WERI-Rb-1 (cell line): ENCODE measurements around the gene KRTAP5-7.
"Not testable (repeated sequence)": the region's sequence is repeated elsewhere in the genome, so short reads cannot be mapped to it uniquely, and the experiment has no call there.

Experiments used
- DNase-seq: peaks from one replicate; pipeline ENCODE4 v3.0.0-alpha.2; 2020
- H3K27ac ChIP-seq: fragments of 250-450 bp; sonication (Bioruptor Pico); 2 replicates; pipeline ENCODE4 v1.5.1; 2020; ENCODE audit warnings: mild to moderate bottlenecking, moderate library complexity
- H3K27me3 ChIP-seq: fragments of 250-450 bp; sonication (Bioruptor Pico); 2 replicates; pipeline ENCODE4 v1.5.1; 2021; ENCODE audit warnings: mild to moderate bottlenecking, low read depth, moderate library complexity; ENCODE audit not compliant: insufficient read depth, severe bottlenecking
- H3K36me3 ChIP-seq: fragments of 250-450 bp; sonication (Bioruptor Pico); 2 replicates; pipeline ENCODE4 v1.5.1; 2020; ENCODE audit warnings: mild to moderate bottlenecking, moderate library complexity
- H3K4me3 ChIP-seq: 2 replicates; pipeline ENCODE4 v1.5.1; 2011; ENCODE audit warnings: low read depth, mild to moderate bottlenecking, control low read depth, low read length
- H3K9me3 ChIP-seq: fragments of 250-450 bp; sonication (Bioruptor Pico); 2 replicates; pipeline ENCODE4 v1.5.1; 2021; ENCODE audit warnings: mild to moderate bottlenecking, moderate library complexity; ENCODE audit not compliant: severe bottlenecking
- CTCF ChIP-seq: IDR thresholded peaks from 2 replicates; pipeline ENCODE4 v1.5.1; 2011; ENCODE audit warnings: low read depth, mild to moderate bottlenecking, control low read depth, inconsistent platforms, low read length

KRTAP5-7 gene

GRCh38 chr11:71538666-71538990, 11.6 kb downstream of the KRTAP5-7 start:
- Histone ChIP-seq H3K27me3 (no peaks in the 10 kb centered on the region), H3K4me3 (no peak overlapping the region), H3K27ac (no peak overlapping the region), H3K9me3 (no peaks in the 10 kb centered on the region), H3K36me3 (no peaks in the 10 kb centered on the region)
- TF ChIP-seq CTCF = no peak
- DNase-seq = no peak

- DNase-seq = no peak
- no peak for TF ChIP-seq CTCF
- Histone ChIP-seq H3K27me3 (no peaks in the 10 kb centered on the region), H3K27ac (no peak overlapping the region), H3K36me3 (no peaks in the 10 kb centered on the region), H3K9me3 (no peaks in the 10 kb centered on the region), H3K4me3 (no peak overlapping the region)
Observed at GRCh38 chr11:71539017-71539416, 11.9 kb downstream of the KRTAP5-7 start.

- H3K4me3 ChIP-seq, H3K36me3 ChIP-seq, H3K27ac ChIP-seq, DNase-seq, H3K9me3 ChIP-seq, H3K27me3 ChIP-seq: not testable (repeated sequence)
Observed at GRCh38 chr11:71539971-71540370, 12.9 kb downstream of the KRTAP5-7 start.

- H3K36me3 ChIP-seq, H3K27ac ChIP-seq, H3K9me3 ChIP-seq, DNase-seq, H3K4me3 ChIP-seq, H3K27me3 ChIP-seq: not testable (repeated sequence)
Observed at GRCh38 chr11:71540521-71541304, 13.6 kb downstream of the KRTAP5-7 start.

- H3K27me3 ChIP-seq = no peaks in the 10 kb centered on the region
- no peak overlapping the region for H3K27ac ChIP-seq
- no peaks in the 10 kb centered on the region for H3K9me3 ChIP-seq
- no peak for DNase-seq
- no peak overlapping the region for H3K4me3 ChIP-seq
- TF ChIP-seq CTCF = no peak
- H3K36me3 ChIP-seq = no peaks in the 10 kb centered on the region
Observed at GRCh38 chr11:71542382-71542781, 15.3 kb downstream of the KRTAP5-7 start.

GRCh38 chr11:71542879-71543777, 16.1 kb downstream of the KRTAP5-7 start:
- H3K27me3 ChIP-seq = no peaks in the 10 kb centered on the region
- no peak overlapping the region for H3K27ac ChIP-seq
- DNase-seq = no peak
- no peaks in the 10 kb centered on the region for H3K36me3 ChIP-seq
- no peaks in the 10 kb centered on the region for H3K9me3 ChIP-seq
- TF ChIP-seq CTCF = no peak
- H3K4me3 ChIP-seq = no peak overlapping the region
